OCI-LY3 (cell line): ENCODE measurements around the gene PPP6R1.

Experiments used
- H2AFZ ChIP-seq: fragments of 200-600, 300-600 bp; shearing (Covaris generic); 2 replicates; pipeline ENCODE4 v1.6.0; 2014; ENCODE audit warnings: antibody characterized with exemption, low read depth, low read length
- H3K27ac ChIP-seq: fragments of 200-600, 300-600 bp; sonication (generic); 2 replicates; pipeline ENCODE4 v1.5.1; 2014; ENCODE audit warnings: mild to moderate bottlenecking, low read length, moderate library complexity, mixed read lengths
- H3K27me3 ChIP-seq: fragments of 200-600, 300-600 bp; sonication (generic); 2 replicates; pipeline ENCODE4 v1.6.1; 2014; ENCODE audit warnings: low read depth, low read length, mixed read lengths
- H3K36me3 ChIP-seq: fragments of 200-600, 300-600 bp; sonication (generic); replicated peaks from 2 replicates; pipeline ENCODE3; 2014; ENCODE audit warnings: low read depth, low read length, mixed read lengths
- H3K4me1 ChIP-seq: fragments of 300-600, 200-600 bp; sonication (generic); 2 replicates; pipeline ENCODE4 v1.6.1; 2014; ENCODE audit warnings: low read length, mixed read lengths
- H3K4me2 ChIP-seq: fragments of 200-600, 300-600 bp; sonication (generic); 2 replicates; pipeline ENCODE4 v1.6.1; 2014; ENCODE audit warnings: low read length, mixed read lengths
- H3K4me3 ChIP-seq: fragments of 300-600, 200-600 bp; sonication (generic); 2 replicates; pipeline ENCODE4 v1.5.1; 2014; ENCODE audit warnings: antibody characterized with exemption, mild to moderate bottlenecking, low read length, moderate library complexity
- H3K79me2 ChIP-seq: fragments of 300-600, 200-600 bp; shearing (Covaris generic); 2 replicates; pipeline ENCODE4 v1.6.1; 2014; ENCODE audit warnings: mild to moderate bottlenecking, low read length, mixed read lengths
- H3K9ac ChIP-seq: fragments of 300-600, 200-600 bp; shearing (Covaris generic); 2 replicates; pipeline ENCODE4 v1.6.0; 2014; ENCODE audit warnings: mild to moderate bottlenecking, low read length, moderate library complexity
- H3K9me3 ChIP-seq: fragments of 200-600, 300-600 bp; shearing (Covaris generic); 2 replicates; pipeline ENCODE4 v1.6.1; 2014; ENCODE audit warnings: low read length, mixed read lengths; ENCODE audit not compliant: insufficient read depth
- H4K20me1 ChIP-seq: fragments of 200-600, 300-600 bp; sonication (generic); 2 replicates; pipeline ENCODE4 v1.6.1; 2016; ENCODE audit warnings: low read length, mixed read lengths; ENCODE audit not compliant: insufficient read depth
- CTCF ChIP-seq: fragments of 200-600, 300-600 bp; sonication (generic); IDR thresholded peaks from 2 replicates; pipeline ENCODE4 v1.5.1; 2014; ENCODE audit warnings: antibody characterized with exemption, low read length, low read depth
- EZH2phosphoT487 ChIP-seq: fragments of 200-600 bp; shearing (Covaris generic); IDR thresholded peaks from 2 replicates; pipeline ENCODE4 v1.6.1; 2018; ENCODE audit warnings: antibody characterized with exemption, mixed run types, low read depth

PPP6R1 gene

GRCh38 chr19:55250262-55251036 is 8.4 kb downstream of the PPP6R1 start:
- H3K27me3 ChIP-seq: no peaks in the 10 kb centered on the region
- H3K4me1 ChIP-seq: peaks cover 37% of the 10 kb centered on the region
- no peaks in the 10 kb centered on the region for H3K9me3 ChIP-seq
- peaks cover 74% of the 10 kb centered on the region for H4K20me1 ChIP-seq
- peaks cover 70% of the 10 kb centered on the region for H3K36me3 ChIP-seq
- H3K79me2 ChIP-seq: peaks cover 99% of the 10 kb centered on the region
- TF ChIP-seq EZH2phosphoT487: no peak
- TF ChIP-seq CTCF: no peak
- H2AFZ ChIP-seq: no peak overlapping the region
- no peak overlapping the region for H3K4me2 ChIP-seq
- H3K27ac ChIP-seq: no peak overlapping the region
- H3K4me3 ChIP-seq: no peak overlapping the region
- H3K9ac ChIP-seq: no peak overlapping the region

DNA sequence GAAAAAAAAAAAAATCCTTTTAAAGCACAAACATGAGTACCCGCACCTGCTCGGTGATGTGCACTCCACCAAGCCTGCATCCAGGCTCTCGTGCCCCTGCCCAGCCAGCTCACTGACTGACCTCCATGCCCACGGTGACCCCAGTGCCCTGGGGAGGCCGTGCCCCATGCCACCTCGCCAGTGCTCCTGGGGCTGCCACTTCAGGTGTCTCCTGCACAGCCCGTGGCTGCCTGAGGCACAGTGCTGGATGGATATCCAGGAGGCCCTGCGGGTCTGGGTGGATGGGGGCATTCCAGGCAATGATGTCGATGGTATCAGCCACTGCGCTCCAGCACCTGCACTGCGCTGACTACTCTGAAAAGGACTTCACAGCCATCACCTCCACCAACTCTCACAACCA is 9.0 kb downstream of the PPP6R1 start:
- peaks cover 37% of the 10 kb centered on the region for H3K4me1 ChIP-seq
- no peak overlapping the region for H3K4me2 ChIP-seq
- H3K27ac ChIP-seq: no peak overlapping the region
- peaks cover 80% of the 10 kb centered on the region for H4K20me1 ChIP-seq
- no peak overlapping the region for H2AFZ ChIP-seq
- H3K27me3 ChIP-seq: no peaks in the 10 kb centered on the region
- no peaks in the 10 kb centered on the region for H3K9me3 ChIP-seq
- H3K9ac ChIP-seq: no peak overlapping the region
- H3K4me3 ChIP-seq: no peak overlapping the region
- TF ChIP-seq EZH2phosphoT487 (no peak), CTCF (no peak)
- peaks cover 70% of the 10 kb centered on the region for H3K36me3 ChIP-seq
- H3K79me2 ChIP-seq: peaks cover 99% of the 10 kb centered on the region

DNA sequence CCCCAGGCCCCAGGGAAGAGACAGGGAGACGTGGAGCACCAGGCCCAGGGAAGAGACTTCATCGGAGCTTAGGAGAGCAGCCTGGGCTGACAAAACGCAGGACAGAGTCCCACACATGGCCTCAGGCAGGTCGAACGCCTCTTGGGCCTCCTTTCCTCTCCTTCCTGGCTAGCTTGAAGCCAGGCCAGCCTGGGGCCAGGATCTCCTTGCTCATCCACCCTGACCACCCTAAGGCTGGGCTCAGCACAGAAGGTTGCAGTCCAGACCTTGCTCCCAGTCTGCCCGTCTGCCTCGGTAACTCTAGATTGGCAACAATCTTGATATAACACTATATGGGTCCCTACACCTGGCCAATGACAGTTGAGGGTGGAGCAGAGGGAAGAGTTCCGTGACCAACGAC is 10.1 kb downstream of the PPP6R1 start:
- peaks cover 99% of the 10 kb centered on the region for H3K79me2 ChIP-seq
- H4K20me1 ChIP-seq: peaks cover 91% of the 10 kb centered on the region
- peaks cover 28% of the 10 kb centered on the region for H3K4me1 ChIP-seq
- no peak overlapping the region for H2AFZ ChIP-seq
- no peak overlapping the region for H3K27ac ChIP-seq
- no peak overlapping the region for H3K4me2 ChIP-seq
- no peak overlapping the region for H3K9ac ChIP-seq
- no peaks in the 10 kb centered on the region for H3K27me3 ChIP-seq
- no peaks in the 10 kb centered on the region for H3K9me3 ChIP-seq
- H3K36me3 ChIP-seq: peaks cover 77% of the 10 kb centered on the region
- no peak for TF ChIP-seq EZH2phosphoT487
- TF ChIP-seq CTCF: no peak
- H3K4me3 ChIP-seq: no peak overlapping the region

- Histone ChIP-seq H3K4me3 (no peak overlapping the region), H2AFZ (no peak overlapping the region)
- TF ChIP-seq CTCF (no peak), EZH2phosphoT487 (no peak)
Measured at GRCh38 chr19:55248166-55248675, 10.6 kb downstream of the PPP6R1 start.

More at GRCh38 chr19:55248166-55248675, 10.6 kb downstream of the PPP6R1 start:
- Histone ChIP-seq H3K79me2 (peaks cover 98% of the 10 kb centered on the region), H3K4me1 (peaks cover 23% of the 10 kb centered on the region), H3K27me3 (no peaks in the 10 kb centered on the region), H3K4me2 (no peak overlapping the region), H3K9ac (no peak overlapping the region), H3K36me3 (peaks cover 77% of the 10 kb centered on the region), H3K9me3 (no peaks in the 10 kb centered on the region), H3K27ac (no peak overlapping the region), H4K20me1 (peaks cover 93% of the 10 kb centered on the region)
